Endothelial cell of umbilical vein (primary cell): ENCODE measurements around the gene CIBAR2. TPM values are rescaled to one million over a fixed set of nuclear protein-coding genes. Genes with fewer than 3 reads are reported as not detected.

Experiments
- BruUV-seq: library from RNA; stranded (reverse); fragments of 400-500 nt; replicated peaks from 2 replicates; lab custom pipeline; 2021; lab: Mats Ljungman, UMichigan
- CTCF ChIA-PET: fragments of 300-600, 350-600 bp; sonication (Branson Sonifier 250); formaldehyde crosslinking; loops from one replicate; lab custom pipeline; 2021; ENCODE audit warnings: antibody characterized with exemption, inconsistent platforms; lab: Charles Lee
- POLR2A ChIA-PET: fragments of 300-600, 350-600 bp; sonication (Branson Sonifier 250); formaldehyde crosslinking; loops from one replicate; lab custom pipeline; 2021; ENCODE audit warnings: antibody characterized with exemption, inconsistent platforms; lab: Charles Lee
- DNase-seq: peaks from one replicate; pipeline ENCODE4 v3.0.0-alpha.2; 2011; ENCODE audit warnings: low read depth, low spot score
- FAIRE-seq: peaks from 2 replicates; lab custom pipeline; 2011; peaks lifted over from hg19 to GRCh38; lab: Jason Lieb, UNC
- H2AFZ ChIP-seq: 2 replicates; pipeline ENCODE4 v1.6.0; 2012; ENCODE audit warnings: low read depth, low read length, control low read depth, inconsistent platforms
- H3K27ac ChIP-seq: 2 replicates; pipeline ENCODE4 v1.5.1; 2011; ENCODE audit warnings: low read depth, mild to moderate bottlenecking, control low read depth, low read length, moderate library complexity; ENCODE audit not compliant: insufficient read depth
- H3K27me3 ChIP-seq, 2 experiments: 2 replicates each; pipeline versions ENCODE4 v1.6.0 to v1.6.1; 2011; ENCODE audit warnings: low read length in 2 of 2, mixed read lengths in 1 of 2; ENCODE audit not compliant: control insufficient read depth in 2 of 2, insufficient read depth in 2 of 2
- H3K36me3 ChIP-seq, 2 experiments: 2 replicates in 1 of 2; 3 replicates in 1 of 2; pipeline ENCODE4 v1.5.1; 2011; ENCODE audit warnings: low read length in 2 of 2, mild to moderate bottlenecking in 1 of 2, moderate library complexity in 1 of 2; ENCODE audit not compliant: control insufficient read depth in 2 of 2, insufficient read depth in 2 of 2; ENCODE audit errors: extremely low read depth in 1 of 2
- H3K4me1 ChIP-seq: 3 replicates; pipeline ENCODE4 v1.5.1; 2011; ENCODE audit warnings: mild to moderate bottlenecking, low read length; ENCODE audit not compliant: control insufficient read depth, insufficient read depth; ENCODE audit errors: extremely low read depth
- H3K4me2 ChIP-seq: 2 replicates; pipeline ENCODE4 v1.6.1; 2011; ENCODE audit warnings: low read length, control low read depth, mixed read lengths; ENCODE audit not compliant: insufficient read depth
- H3K4me3 ChIP-seq, 3 experiments: fragments of 200-600 bp in 1 of 3; sonication (generic), shearing (Covaris generic) in 1 of 3; replicated peaks in 1 of 3; 2 replicates each; pipeline ENCODE4 v1.5.1; 2011 to 2016; ENCODE audit warnings: control low read depth in 3 of 3, low read length in 3 of 3, mild to moderate bottlenecking in 2 of 3, inconsistent platforms in 1 of 3, low read depth in 1 of 3, moderate library complexity in 1 of 3; ENCODE audit not compliant: insufficient read depth in 1 of 3
- H3K79me2 ChIP-seq: 2 replicates; pipeline ENCODE4 v1.6.0; 2012; ENCODE audit warnings: low read length, inconsistent platforms; ENCODE audit not compliant: control insufficient read depth, insufficient read depth
- H3K9ac ChIP-seq: replicated peaks from 2 replicates; pipeline ENCODE3; 2011; ENCODE audit warnings: low read length, control low read depth; ENCODE audit not compliant: insufficient read depth; ENCODE audit errors: extremely low read depth
- H3K9me1 ChIP-seq: replicated peaks from 3 replicates; pipeline ENCODE4 v1.6.0; 2011; ENCODE audit warnings: mild to moderate bottlenecking, low read length; ENCODE audit not compliant: control insufficient read depth, insufficient read depth; ENCODE audit errors: extremely low read depth
- H3K9me3 ChIP-seq: replicated peaks from 2 replicates; pipeline ENCODE4 v1.5.1; 2012; ENCODE audit warnings: low read length, inconsistent platforms; ENCODE audit not compliant: control insufficient read depth, insufficient read depth
- H4K20me1 ChIP-seq: replicated peaks from 2 replicates; pipeline ENCODE3; 2011; ENCODE audit warnings: mild to moderate bottlenecking, low read length; ENCODE audit not compliant: control insufficient read depth, insufficient read depth; ENCODE audit errors: extremely low read depth
- CTCF ChIP-seq, 2 donors: IDR thresholded peaks; 1 replicate in 1 of 2; 2 replicates in 1 of 2; pipeline ENCODE4 v1.5.1; 2011; ENCODE audit warnings: low read length in 2 of 2, mild to moderate bottlenecking in 2 of 2, moderate library complexity in 2 of 2, control low read depth in 1 of 2, inconsistent platforms in 1 of 2, low read depth in 1 of 2; ENCODE audit not compliant: insufficient read depth in 1 of 2; ENCODE audit errors: extremely low read depth in 1 of 2
- EZH2 ChIP-seq: IDR thresholded peaks from 2 replicates; pipeline ENCODE4 v1.6.1; 2012; ENCODE audit warnings: borderline replicate concordance, low read depth, mild to moderate bottlenecking, moderate library complexity, low read length, inconsistent platforms; ENCODE audit not compliant: severe bottlenecking
- FOS ChIP-seq: IDR thresholded peaks from 2 replicates; pipeline ENCODE4 v1.6.1; 2011; ENCODE audit warnings: mild to moderate bottlenecking, low read length, moderate library complexity, borderline replicate concordance; ENCODE audit not compliant: insufficient read depth
- GATA2 ChIP-seq: IDR thresholded peaks from 2 replicates; pipeline ENCODE4 v1.7.0; 2011; ENCODE audit warnings: low read depth, mild to moderate bottlenecking, moderate library complexity, mixed read lengths, low read length; ENCODE audit not compliant: insufficient read length, insufficient read depth
- JUN ChIP-seq: IDR thresholded peaks from 2 replicates; pipeline ENCODE4 v1.6.1; 2011; ENCODE audit warnings: borderline replicate concordance, low read depth; ENCODE audit not compliant: insufficient read length, insufficient read depth
- MAX ChIP-seq: IDR thresholded peaks from 2 replicates; pipeline ENCODE4 v1.6.1; 2011; ENCODE audit not compliant: insufficient read depth, insufficient read length
- MYC ChIP-seq: IDR thresholded peaks from one replicate; pipeline ENCODE4 v1.6.1; 2011; ENCODE audit warnings: mild to moderate bottlenecking, low read depth, low read length
- POLR2A ChIP-seq: IDR thresholded peaks from 2 replicates; pipeline ENCODE4 v1.6.1; 2012; ENCODE audit warnings: low read depth, mild to moderate bottlenecking, control low read depth, low read length
- POLR2AphosphoS5 ChIP-seq: IDR thresholded peaks from 2 replicates; pipeline ENCODE4 v1.6.1; 2012; ENCODE audit warnings: low read depth, mild to moderate bottlenecking, control low read depth, low read length, moderate library complexity; ENCODE audit not compliant: insufficient read depth
- dilution Hi-C: fragments of 300-500 bp; cut with MboI; formaldehyde crosslinking; loops from one replicate; pipeline ENCODE4 v1.15.0; 2019; ENCODE audit warnings: low sequenced_read_pairs; ENCODE audit not compliant: extremely low pct_ligation_motif_present
- intact Hi-C: fragments of 100-400 bp; cut with micrococcal nuclease; formaldehyde crosslinking; loops from one replicate; pipeline ENCODE4 v1.10.0; 2022
- polyA plus RNA-seq, 4 experiments: library from polyadenylated mRNA; depleted of rRNA in 3 of 4; stranded (reverse) in 3 of 4; unstranded in 1 of 4; fragments of >200 nt; gene quantifications; 2 replicates each; pipeline versions ENCODE4 v1.2.1 to v1.2.3, GENCODE V29; 2011 to 2012; ENCODE audit warnings: missing spikeins in 1 of 4
- total RNA-seq: library from RNA; stranded (reverse); gene quantifications from 2 replicates; pipeline ENCODE4 v1.2.3, GENCODE V29; 2021

CIBAR2 gene
- total and polyA plus RNA-seq, 2 donors (not counting 3 experiments of a cell fraction or from before 2014, with no cell fraction given) = 0.07 TPM; not detected in 1

GRCh38 chr16:85069171-85069570 lies 43.1 kb downstream of the CIBAR2 start:
- CTCF ChIA-PET = interaction anchor here (0.8 to 2.5 kb wide), 2 partner anchors 18 to 22 kb away, joined by 3 to 13 read pairs; no protein-coding TSS in a partner anchor
- Histone ChIP-seq H3K9me3 (no peaks in the 10 kb centered on the region), H3K27me3 (no peaks in the 10 kb centered on the region), H2AFZ (no peak overlapping the region), H3K4me1 (no peaks in the 10 kb centered on the region), H3K4me2 (no peak overlapping the region), H3K36me3 (no peaks in the 10 kb centered on the region), H3K9me1 (no peaks in the 10 kb centered on the region), H3K9ac (no peak overlapping the region), H3K4me3 (no peak overlapping the region), H3K79me2 (no peaks in the 10 kb centered on the region), H3K27ac (no peak overlapping the region), H4K20me1 (no peaks in the 10 kb centered on the region)
- DNase-seq (no peak), FAIRE-seq (no peak)
- POLR2A ChIA-PET = interaction anchor here (0.7 kb wide), 1 partner anchor 9 kb away, joined by 3 read pairs; no protein-coding TSS in a partner anchor
- BruUV-seq = no TSS peak
- dilution Hi-C loops (no loop called here), intact Hi-C loops (no loop called here)
- TF ChIP-seq CTCF (IDR thresholded peaks at IDR 0.05; ENCODE audit: extremely low read depth in 1 of 2, insufficient read depth in 1 of 2, low read depth in 1 of 2, low read length in 2 of 2) = no peak
- TF ChIP-seq FOS = no peak
- TF ChIP-seq GATA2 = no peak
- no peak for TF ChIP-seq POLR2AphosphoS5
- no peak for TF ChIP-seq POLR2A
- no peak for TF ChIP-seq MAX
- no peak for TF ChIP-seq MYC
- no peak for TF ChIP-seq EZH2
- no peak for TF ChIP-seq JUN
